Measurements from ENCODE around the gene ZNF300. TPM values are rescaled to one million over a fixed set of nuclear protein-coding genes. Genes with fewer than 3 reads are reported as not detected.
"Not testable (repeated sequence)": the region's sequence is repeated elsewhere in the genome, so short reads cannot be mapped to it uniquely, and the experiment has no call there.

ZNF300 gene
- total RNA-seq, 2 experiments from 2014 or later, result 1.1 to 1.2 TPM

DNA sequence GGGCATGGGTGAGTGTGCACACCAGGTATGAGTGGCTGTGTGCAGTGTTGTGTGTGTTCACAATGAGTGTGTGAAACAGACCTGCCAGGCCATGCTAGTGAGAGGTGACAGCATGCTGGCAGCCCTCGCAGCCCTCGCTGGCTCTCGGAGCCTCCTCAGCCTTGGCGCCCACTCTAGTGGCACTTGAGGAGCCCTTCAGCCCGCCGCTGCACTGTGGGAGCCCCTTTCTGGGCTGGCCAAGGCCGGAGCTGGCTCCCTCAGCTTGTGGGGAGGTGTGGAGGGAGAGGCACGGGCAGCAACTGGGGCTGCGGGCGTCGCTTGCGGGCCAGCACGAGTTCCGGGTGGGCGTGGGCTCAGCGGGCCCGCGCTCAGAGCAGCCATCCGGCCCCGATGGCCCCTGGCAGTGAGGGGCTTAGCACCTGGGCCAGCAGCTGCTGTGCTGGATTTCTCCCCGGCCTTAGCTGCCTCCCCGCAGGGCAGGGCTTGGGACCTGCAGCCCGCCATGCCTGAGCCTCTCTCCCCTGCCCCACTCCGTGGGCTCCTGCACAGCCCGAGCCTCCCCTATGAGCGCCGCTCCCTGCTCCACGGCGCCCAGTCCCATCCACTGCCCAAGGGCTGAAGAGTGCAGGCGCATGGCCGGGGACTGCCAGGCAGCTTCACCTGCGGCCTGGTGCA lies 59.5 kb downstream of the ZNF300 start:
- CTCF ChIA-PET, result interaction anchor here (1.0 to 3.5 kb wide), 14 partner anchors 10 to 386 kb away, joined by 3 to 63 read pairs (median 12); partner anchors contain the start of genes DCTN4, RBM22 and SMIM3
- not testable (repeated sequence) for H3K4me3 Mint-ChIP-seq; H3K9me3 Mint-ChIP-seq; H3K27ac Mint-ChIP-seq; ATAC-seq; H3K36me3 Mint-ChIP-seq (ENCODE audit: low read depth); DNase-seq; H3K27me3 Mint-ChIP-seq
- H3K4me1 Mint-ChIP-seq (ENCODE audit: low read depth), result peaks cover 19% of the 10 kb centered on the region
- POLR2A ChIA-PET, result interaction anchor here (2.2 kb wide), 1 partner anchor 145 kb away, joined by 19 read pairs; the partner anchor contains the start of gene RBM22
- intact Hi-C loops (cut with micrococcal nuclease), result loop anchor here (5.0 kb wide), 1 partner anchor 388 kb away; no protein-coding TSS in a partner anchor

Other genes with a start within 250 kb of the ZNF300 start
- under 1 TPM; 0.11 to 0.20 TPM for gene MYOZ3, start 243.7 kb downstream of the ZNF300 start, total RNA-seq
- gene RBM22, start 203.9 kb downstream of the ZNF300 start, total RNA-seq, result 10 to 100 TPM; 53.1 to 59.7 TPM
- 10 to 100 TPM; 30.1 to 35.5 TPM for gene DCTN4, start 146.0 kb downstream of the ZNF300 start, total RNA-seq
- 1 to 10 TPM; 8.6 to 8.8 TPM for gene SMIM3, start 126.2 kb downstream of the ZNF300 start, total RNA-seq
- gene IRGM, start 58.5 kb downstream of the ZNF300 start, total RNA-seq, result 1 to 10 TPM; 1.4 to 2.4 TPM
- not detected for gene GPX3, start 115.6 kb upstream of the ZNF300 start, total RNA-seq
- 100 to 1,000 TPM; 222 TPM for gene TNIP1, start 176.1 kb upstream of the ZNF300 start, total RNA-seq